PC-9 (cell line): Measurements from ENCODE around the gene AATF. TPM values are rescaled to one million over a fixed set of nuclear protein-coding genes. Genes with fewer than 3 reads are reported as not detected.

ENCODE experiments used
- BruUV-seq: library from RNA; stranded (reverse); fragments of 400-500 nt; replicated peaks from 2 replicates; lab custom pipeline; 2021; lab: Mats Ljungman, UMichigan
- CTCF ChIA-PET: fragments of 300-600 bp; sonication (Branson Sonifier 250); formaldehyde crosslinking; loops from one replicate; lab custom pipeline; 2022; ENCODE audit warnings: antibody characterized with exemption; lab: Charles Lee
- POLR2A ChIA-PET: fragments of 300-600 bp; sonication (Branson Sonifier 250); formaldehyde crosslinking; loops from one replicate; lab custom pipeline; 2022; ENCODE audit warnings: antibody characterized with exemption; ENCODE audit not compliant: unreplicated experiment; lab: Charles Lee
- DNase-seq, 2 experiments: peaks; one replicate each; pipeline versions ENCODE4 v3.0.0 to v3.0.0-alpha.2; 2015 to 2022; ENCODE audit warnings: mixed read lengths in 1 of 2
- H2AFZ ChIP-seq: fragments of 200-600 bp; sonication (generic); 2 replicates; pipeline ENCODE4 v1.8.1; 2017; ENCODE audit warnings: antibody characterized with exemption
- H3F3A ChIP-seq: fragments of 200-600 bp; sonication (generic); 2 replicates; pipeline ENCODE4 v1.8.1; 2017; ENCODE audit warnings: antibody characterized with exemption, mild to moderate bottlenecking, low read depth; ENCODE audit not compliant: insufficient read depth
- H3K27ac ChIP-seq: fragments of 200-600 bp; sonication (generic); 2 replicates; pipeline ENCODE4 v1.6.1; 2016; ENCODE audit warnings: mixed run types
- H3K27me3 ChIP-seq: fragments of 200-600 bp; sonication (generic); 2 replicates; pipeline ENCODE4 v1.6.1; 2016; ENCODE audit warnings: low read depth, mixed run types; ENCODE audit not compliant: insufficient read depth
- H3K36me3 ChIP-seq: fragments of 200-600 bp; sonication (generic); 2 replicates; pipeline ENCODE4 v1.6.1; 2016; ENCODE audit warnings: low read depth, mixed run types
- H3K4me1 ChIP-seq: fragments of 200-600 bp; sonication (generic); replicated peaks from 2 replicates; pipeline ENCODE4 v1.6.1; 2016; ENCODE audit warnings: mixed run types; ENCODE audit not compliant: insufficient read depth
- H3K4me2 ChIP-seq: fragments of 200-600 bp; sonication (generic); 2 replicates; pipeline ENCODE4 v1.6.1; 2017; ENCODE audit warnings: mixed run types
- H3K4me3 ChIP-seq: fragments of 200-600 bp; sonication (generic); 2 replicates; pipeline ENCODE4 v1.6.1; 2016; ENCODE audit warnings: mixed run types
- H3K79me2 ChIP-seq: fragments of 200-600 bp; sonication (generic); 2 replicates; pipeline ENCODE4 v1.6.1; 2017; ENCODE audit warnings: low read depth, mixed run types
- H3K9me2 ChIP-seq: fragments of 200-600 bp; sonication (generic); 2 replicates; pipeline ENCODE4 v1.8.1; 2017; ENCODE audit warnings: mild to moderate bottlenecking; ENCODE audit not compliant: insufficient read depth
- H3K9me3 ChIP-seq: fragments of 200-600 bp; sonication (generic); 2 replicates; pipeline ENCODE4 v1.8.1; 2016; ENCODE audit warnings: low read depth; ENCODE audit not compliant: insufficient read depth
- H4K20me1 ChIP-seq: fragments of 200-600 bp; sonication (generic); 2 replicates; pipeline ENCODE4 v1.8.1; 2017; ENCODE audit not compliant: insufficient read depth
- EZH2 ChIP-seq: fragments of 200-600 bp; sonication (generic); IDR thresholded peaks from 2 replicates; pipeline ENCODE4 v1.8.0; 2017; ENCODE audit warnings: antibody characterized with exemption, low read depth
- intact Hi-C: fragments of 100-400 bp; cut with micrococcal nuclease; formaldehyde crosslinking; loops from one replicate; pipeline ENCODE4 v1.10.0; 2022; ENCODE audit not compliant: unreplicated experiment
- total RNA-seq: library from RNA; stranded (reverse); gene quantifications from 2 replicates; pipeline ENCODE4 v1.2.3, GENCODE V29; 2021
- TF ChIP-seq, protein P1 (sequence below): fragments of 200-600 bp; sonication (generic); conservative IDR thresholded peaks from 2 replicates; pipeline ENCODE4 v1.6.1; 2017; ENCODE audit warnings: mixed run types, antibody characterized with exemption, mild to moderate bottlenecking, moderate library complexity

AATF gene
- total RNA-seq, 1 experiment from 2014 or later = 71.4 TPM

- Histone ChIP-seq H3K4me1 (peaks cover 40% of the 10 kb centered on the region), H2AFZ (no peak overlapping the region), H3F3A (peaks cover 36% of the 10 kb centered on the region), H3K79me2 (no peaks in the 10 kb centered on the region), H3K9me3 (no peaks in the 10 kb centered on the region), H3K27ac (no peak overlapping the region), H4K20me1 (no peaks in the 10 kb centered on the region), H3K9me2 (no peaks in the 10 kb centered on the region), H3K4me3 (no peak overlapping the region), H3K36me3 (no peaks in the 10 kb centered on the region), H3K4me2 (no peak overlapping the region), H3K27me3 (no peaks in the 10 kb centered on the region)
- POLR2A ChIA-PET = no interaction called here
- no peak for TF ChIP-seq EZH2
- TF ChIP-seq, protein P1, sequence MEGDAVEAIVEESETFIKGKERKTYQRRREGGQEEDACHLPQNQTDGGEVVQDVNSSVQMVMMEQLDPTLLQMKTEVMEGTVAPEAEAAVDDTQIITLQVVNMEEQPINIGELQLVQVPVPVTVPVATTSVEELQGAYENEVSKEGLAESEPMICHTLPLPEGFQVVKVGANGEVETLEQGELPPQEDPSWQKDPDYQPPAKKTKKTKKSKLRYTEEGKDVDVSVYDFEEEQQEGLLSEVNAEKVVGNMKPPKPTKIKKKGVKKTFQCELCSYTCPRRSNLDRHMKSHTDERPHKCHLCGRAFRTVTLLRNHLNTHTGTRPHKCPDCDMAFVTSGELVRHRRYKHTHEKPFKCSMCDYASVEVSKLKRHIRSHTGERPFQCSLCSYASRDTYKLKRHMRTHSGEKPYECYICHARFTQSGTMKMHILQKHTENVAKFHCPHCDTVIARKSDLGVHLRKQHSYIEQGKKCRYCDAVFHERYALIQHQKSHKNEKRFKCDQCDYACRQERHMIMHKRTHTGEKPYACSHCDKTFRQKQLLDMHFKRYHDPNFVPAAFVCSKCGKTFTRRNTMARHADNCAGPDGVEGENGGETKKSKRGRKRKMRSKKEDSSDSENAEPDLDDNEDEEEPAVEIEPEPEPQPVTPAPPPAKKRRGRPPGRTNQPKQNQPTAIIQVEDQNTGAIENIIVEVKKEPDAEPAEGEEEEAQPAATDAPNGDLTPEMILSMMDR = no peak
- CTCF ChIA-PET = no interaction called here
- no TSS peak for BruUV-seq
- intact Hi-C loops = no loop called here
- no peak for DNase-seq
These were observed 116.2 kb downstream of the AATF start for GRCh38 chr17:37064956-37065355.

DNA sequence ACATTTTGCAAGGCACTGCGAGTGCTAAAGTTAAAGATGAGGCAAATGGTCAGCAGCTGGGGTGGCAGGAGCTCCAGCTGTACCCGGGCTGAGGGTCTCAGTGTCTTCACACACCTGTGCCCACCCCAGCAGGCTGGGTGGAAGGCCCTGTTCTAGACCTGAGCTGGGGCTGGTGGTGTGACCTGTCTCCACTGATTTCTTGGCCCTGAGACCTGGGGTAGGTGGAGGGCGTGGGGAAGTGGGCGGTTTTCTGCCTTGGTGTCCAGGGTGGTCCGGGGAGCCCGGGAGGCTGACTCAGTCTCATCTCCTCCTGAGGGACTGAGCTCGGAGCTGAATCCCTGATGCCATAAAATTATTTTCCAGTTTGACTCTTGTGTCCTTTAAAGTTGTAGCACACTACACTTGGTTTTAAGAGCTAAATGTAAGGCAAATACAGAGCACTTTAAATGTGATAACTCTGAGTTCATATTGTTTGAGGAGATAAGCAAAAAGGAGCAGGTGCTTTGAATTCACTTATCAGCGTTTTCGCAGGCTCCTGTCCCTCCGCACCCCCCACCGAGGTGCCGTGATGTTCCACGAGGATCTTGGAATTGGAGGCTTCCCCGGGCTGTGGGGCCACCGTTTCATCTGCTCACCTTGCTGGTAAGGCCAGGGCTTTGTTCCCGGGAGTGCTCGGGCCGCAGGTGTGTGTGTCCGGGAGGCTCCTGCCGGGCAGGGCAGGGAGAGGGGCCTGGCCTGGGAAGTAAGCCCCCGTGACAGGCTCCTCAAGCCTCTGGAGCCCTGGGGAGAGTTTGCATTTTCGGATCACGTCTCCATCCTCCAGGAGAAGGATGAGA lies 117.0 kb downstream of the AATF start:
- no peaks in the 10 kb centered on the region for H3K36me3 ChIP-seq
- DNase-seq = no peak
- ChIA-PET CTCF (no interaction called here), POLR2A (interaction anchor here (0.7 kb wide), 1 partner anchor 359 kb away, joined by 3 read pairs; no protein-coding TSS in a partner anchor)
- H3K4me2 ChIP-seq = no peak overlapping the region
- no peaks in the 10 kb centered on the region for H3K9me3 ChIP-seq
- H3K9me2 ChIP-seq = no peaks in the 10 kb centered on the region
- peaks cover 32% of the 10 kb centered on the region for H3K4me1 ChIP-seq
- TF ChIP-seq EZH2 = no peak
- TF ChIP-seq, protein P1 = no peak
- peaks cover 29% of the 10 kb centered on the region for H3F3A ChIP-seq
- no peaks in the 10 kb centered on the region for H3K79me2 ChIP-seq
- intact Hi-C loops = no loop called here
- H2AFZ ChIP-seq = no peak overlapping the region
- no peaks in the 10 kb centered on the region for H3K27me3 ChIP-seq
- BruUV-seq = no TSS peak
- no peaks in the 10 kb centered on the region for H4K20me1 ChIP-seq
- H3K4me3 ChIP-seq = no peak overlapping the region
- no peak overlapping the region for H3K27ac ChIP-seq

GRCh38 chr17:37066322-37067255 lies 117.8 kb downstream of the AATF start:
- H3K4me1 ChIP-seq = peaks cover 23% of the 10 kb centered on the region
- H3K79me2 ChIP-seq = no peaks in the 10 kb centered on the region
- H2AFZ ChIP-seq = no peak overlapping the region
- no peaks in the 10 kb centered on the region for H3K9me2 ChIP-seq
- no peak overlapping the region for H3K4me3 ChIP-seq
- H3K4me2 ChIP-seq = no peak overlapping the region
- DNase-seq = no peak
- CTCF ChIA-PET = interaction anchor here (1.1 kb wide), 1 partner anchor 437 kb away, joined by 5 read pairs; no protein-coding TSS in a partner anchor
- no TSS peak for BruUV-seq
- intact Hi-C loops = no loop called here
- no peaks in the 10 kb centered on the region for H3K36me3 ChIP-seq
- H4K20me1 ChIP-seq = no peaks in the 10 kb centered on the region
- no peaks in the 10 kb centered on the region for H3K27me3 ChIP-seq
- no peaks in the 10 kb centered on the region for H3K9me3 ChIP-seq
- no peak for TF ChIP-seq EZH2
- TF ChIP-seq, protein P1 = no peak
- H3F3A ChIP-seq = peaks cover 22% of the 10 kb centered on the region
- H3K27ac ChIP-seq = no peak overlapping the region
- POLR2A ChIA-PET = no interaction called here
